22Rv1 (cell line): Measurements from ENCODE around the gene SLC16A13.

Experiments used
- CTCF ChIP-seq: fragments of 450-650 bp; IDR thresholded peaks from 2 replicates; pipeline ENCODE4 v1.5.1; 2017; ENCODE audit warnings: mild to moderate bottlenecking
- ZFX ChIP-seq: fragments of 450-650 bp; IDR thresholded peaks from 2 replicates; pipeline ENCODE4 v1.6.1; 2017; ENCODE audit warnings: antibody characterized with exemption, borderline replicate concordance

- peak; percentile 33 for TF ChIP-seq CTCF
- no peak for TF ChIP-seq ZFX
Measured at GRCh38 chr17:7014995-7015958, 20.5 kb upstream of the SLC16A13 start.
